Neutrophil (primary cell): ENCODE data around the gene CRNKL1.
"Not testable (repeated sequence)": the region's sequence is repeated elsewhere in the genome, so short reads cannot be mapped to it uniquely, and the experiment has no call there.

Source experiments
- H3K27ac ChIP-seq: fragments of 200-600 bp; sonication (generic); 2 replicates; pipeline ENCODE4 v1.5.1; 2016; ENCODE audit warnings: mild to moderate bottlenecking, moderate library complexity
- H3K27me3 ChIP-seq: fragments of 200-600 bp; sonication (generic); 2 replicates; pipeline ENCODE4 v1.6.0; 2016; ENCODE audit warnings: mild to moderate bottlenecking
- H3K36me3 ChIP-seq: fragments of 200-600 bp; sonication (generic); 2 replicates; pipeline ENCODE4 v1.5.1; 2017
- H3K4me1 ChIP-seq, 2 experiments: fragments of 200-600 bp in 1 of 2; sonication (generic) in 1 of 2; 1 replicate in 1 of 2; 2 replicates in 1 of 2; pipeline versions ENCODE4 v1.5.1 to v1.6.1; 2013 to 2016; ENCODE audit warnings: low read depth in 1 of 2, low read length in 1 of 2, mild to moderate bottlenecking in 1 of 2, moderate library complexity in 1 of 2; ENCODE audit not compliant: control insufficient read depth in 1 of 2, insufficient read depth in 1 of 2
- H3K4me3 ChIP-seq, 2 experiments: fragments of 200-600 bp in 1 of 2; sonication (generic) in 1 of 2; 1 replicate in 1 of 2; 2 replicates in 1 of 2; pipeline ENCODE4 v1.5.1; 2013 to 2016; ENCODE audit warnings: low read depth in 1 of 2, low read length in 1 of 2, mild to moderate bottlenecking in 1 of 2, moderate library complexity in 1 of 2
- H3K9me3 ChIP-seq: fragments of 200-600 bp; sonication (generic); 2 replicates; pipeline ENCODE4 v1.5.1; 2016
- CTCF ChIP-seq: fragments of 200-600 bp; sonication (generic); IDR thresholded peaks from 2 replicates; pipeline ENCODE4 v1.5.1; 2016; ENCODE audit warnings: antibody characterized with exemption

Gene CRNKL1

GRCh38 chr20:20014659-20015058, 37.6 kb downstream of the CRNKL1 start:
- Histone ChIP-seq H3K4me3 (no peak overlapping the region), H3K27ac (no peak overlapping the region), H3K36me3 (no peaks in the 10 kb centered on the region), H3K4me1 (peaks cover 9 to 14% of the 10 kb centered on the region in 2 experiments), H3K27me3 (no peaks in the 10 kb centered on the region), H3K9me3 (no peaks in the 10 kb centered on the region)
- no peak for TF ChIP-seq CTCF

GRCh38 chr20:20012541-20012940, 39.7 kb downstream of the CRNKL1 start:
- Histone ChIP-seq H3K4me1 (peaks cover 4 to 9% of the 10 kb centered on the region in 2 experiments), H3K9me3 (no peaks in the 10 kb centered on the region), H3K27ac (no peak overlapping the region), H3K27me3 (no peaks in the 10 kb centered on the region), H3K36me3 (no peaks in the 10 kb centered on the region), H3K4me3 (no peak overlapping the region)
- no peak for TF ChIP-seq CTCF

- no peak for TF ChIP-seq CTCF
- H3K36me3 ChIP-seq = no peaks in the 10 kb centered on the region
- no peaks in the 10 kb centered on the region for H3K27me3 ChIP-seq
- H3K27ac ChIP-seq = no peak overlapping the region
- no peaks in the 10 kb centered on the region for H3K9me3 ChIP-seq
- no peaks in the 10 kb centered on the region for H3K4me1 ChIP-seq
- no peak overlapping the region for H3K4me3 ChIP-seq
Measured at GRCh38 chr20:20010639-20011500, 41.4 kb downstream of the CRNKL1 start.

- Histone ChIP-seq H3K36me3 (no peaks in the 10 kb centered on the region), H3K4me1 (no peaks in the 10 kb centered on the region), H3K4me3 (no peak overlapping the region), H3K27me3 (no peaks in the 10 kb centered on the region), H3K27ac (no peak overlapping the region), H3K9me3 (no peaks in the 10 kb centered on the region)
- no peak for TF ChIP-seq CTCF
Measured at GRCh38 chr20:20009784-20010253, 42.4 kb downstream of the CRNKL1 start.

- Histone ChIP-seq H3K9me3 (no peaks in the 10 kb centered on the region), H3K27ac (no peak overlapping the region), H3K27me3 (no peaks in the 10 kb centered on the region), H3K4me1 (peaks cover 34 to 36% of the 10 kb centered on the region in 2 experiments), H3K36me3 (no peaks in the 10 kb centered on the region), H3K4me3 (no peak overlapping the region)
- TF ChIP-seq CTCF = no peak
Measured at GRCh38 chr20:20005342-20005741, 46.9 kb downstream of the CRNKL1 start.

GRCh38 chr20:20003955-20004322, 48.3 kb downstream of the CRNKL1 start:
- H3K4me1 ChIP-seq = peaks cover 37 to 43% of the 10 kb centered on the region in 2 experiments
- not testable (repeated sequence) for H3K27ac ChIP-seq, H3K9me3 ChIP-seq, H3K27me3 ChIP-seq, H3K4me3 ChIP-seq, H3K36me3 ChIP-seq
